ENCODE measurements around the gene DBX2.
"Not testable (repeated sequence)": the region's sequence is repeated elsewhere in the genome, so short reads cannot be mapped to it uniquely, and the experiment has no call there.

Gene DBX2

GRCh38 chr12:44999355-44999754 lies 51.5 kb downstream of the DBX2 start:
- Histone ChIP-seq H3K27ac (ENCODE audit: low read length) (no peak overlapping the region), H2AFZ (ENCODE audit: low read length) (no peak overlapping the region), H3K4me2 (ENCODE audit: low read depth, low read length) (no peak overlapping the region), H3K36me3 (replicated peaks; ENCODE audit: insufficient read depth, low read length) (no peaks in the 10 kb centered on the region), H3K79me2 (ENCODE audit: low read length) (no peaks in the 10 kb centered on the region), H3K4me1 (ENCODE audit: low read length) (no peaks in the 10 kb centered on the region), H3F3A (ENCODE audit: insufficient read depth, low read length) (no peaks in the 10 kb centered on the region), H3K4me3 (ENCODE audit: low read length) (no peak overlapping the region), H3K27me3 (replicated peaks; ENCODE audit: insufficient read depth, low read length) (no peaks in the 10 kb centered on the region), H3K9me2 (replicated peaks; ENCODE audit: insufficient read depth, low read length) (no peaks in the 10 kb centered on the region), H3K9ac (ENCODE audit: low read length) (no peak overlapping the region), H4K20me1 (ENCODE audit: insufficient read depth, low read length) (no peaks in the 10 kb centered on the region), H3K9me3 (replicated peaks; ENCODE audit: insufficient read depth, low read length) (no peaks in the 10 kb centered on the region)
- no peak for TF ChIP-seq CTCF (IDR thresholded peaks at IDR 0.05; ENCODE audit: low read length)
- no peak for TF ChIP-seq EZH2phosphoT487 (IDR thresholded peaks at IDR 0.05; ENCODE audit: low read length)
- no peak for TF ChIP-seq EZH2 (optimal IDR thresholded peaks at IDR 0.05; ENCODE audit: low read depth, low read length)
- no peak for DNase-seq

- no peaks in the 10 kb centered on the region for H3K9me2 ChIP-seq (replicated peaks; ENCODE audit: insufficient read depth, low read length)
- no peaks in the 10 kb centered on the region for H3K4me1 ChIP-seq (ENCODE audit: low read length)
- H3K79me2 ChIP-seq (ENCODE audit: low read length): no peaks in the 10 kb centered on the region
- no peaks in the 10 kb centered on the region for H4K20me1 ChIP-seq (ENCODE audit: insufficient read depth, low read length)
- H2AFZ ChIP-seq (ENCODE audit: low read length): no peak overlapping the region
- no peaks in the 10 kb centered on the region for H3K9me3 ChIP-seq (replicated peaks; ENCODE audit: insufficient read depth, low read length)
- DNase-seq: no peak
- no peaks in the 10 kb centered on the region for H3K27me3 ChIP-seq (replicated peaks; ENCODE audit: insufficient read depth, low read length)
- no peaks in the 10 kb centered on the region for H3K36me3 ChIP-seq (replicated peaks; ENCODE audit: insufficient read depth, low read length)
- no peak overlapping the region for H3K4me3 ChIP-seq (ENCODE audit: low read length)
- H3K4me2 ChIP-seq (ENCODE audit: low read depth, low read length): no peak overlapping the region
- TF ChIP-seq CTCF (IDR thresholded peaks at IDR 0.05; ENCODE audit: low read length) (no peak), EZH2phosphoT487 (IDR thresholded peaks at IDR 0.05; ENCODE audit: low read length) (no peak), EZH2 (optimal IDR thresholded peaks at IDR 0.05; ENCODE audit: low read depth, low read length) (no peak)
- no peak overlapping the region for H3K27ac ChIP-seq (ENCODE audit: low read length)
- H3F3A ChIP-seq (ENCODE audit: insufficient read depth, low read length): no peaks in the 10 kb centered on the region
- H3K9ac ChIP-seq (ENCODE audit: low read length): no peak overlapping the region
These were observed 57.7 kb downstream of the DBX2 start for GRCh38 chr12:44993161-44993560.

DNA sequence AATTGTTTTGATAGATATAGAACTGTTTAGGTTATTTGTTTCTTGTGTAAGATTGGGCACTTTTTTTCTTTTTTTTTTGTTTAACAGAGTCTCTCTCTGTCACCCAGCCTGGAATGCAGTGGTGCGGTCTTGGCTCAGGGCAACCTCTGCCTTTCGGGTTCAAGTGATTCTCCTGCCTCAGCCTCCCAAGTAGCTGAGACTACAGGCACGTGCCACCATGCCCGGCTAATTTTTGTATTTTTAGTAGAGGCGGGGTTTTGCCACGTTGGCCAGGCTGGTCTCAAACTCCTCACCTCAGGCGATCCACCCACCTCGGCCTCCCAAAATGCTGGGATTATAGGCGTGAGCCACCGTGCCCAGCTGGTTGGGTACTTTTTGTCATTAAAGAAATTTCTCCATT lies 66.0 kb downstream of the DBX2 start:
- not testable (repeated sequence) for H3K4me2 ChIP-seq (ENCODE audit: low read depth, low read length); H3K27me3 ChIP-seq (replicated peaks; ENCODE audit: insufficient read depth, low read length); H3K9ac ChIP-seq (ENCODE audit: low read length); H3K79me2 ChIP-seq (ENCODE audit: low read length); H3K9me2 ChIP-seq (replicated peaks; ENCODE audit: insufficient read depth, low read length); H3K9me3 ChIP-seq (replicated peaks; ENCODE audit: insufficient read depth, low read length); H3K36me3 ChIP-seq (replicated peaks; ENCODE audit: insufficient read depth, low read length); DNase-seq; H2AFZ ChIP-seq (ENCODE audit: low read length); H3K4me1 ChIP-seq (ENCODE audit: low read length); H3K27ac ChIP-seq (ENCODE audit: low read length); H3K4me3 ChIP-seq (ENCODE audit: low read length); H3F3A ChIP-seq (ENCODE audit: insufficient read depth, low read length); H4K20me1 ChIP-seq (ENCODE audit: insufficient read depth, low read length)

- Histone ChIP-seq H3K4me3 (ENCODE audit: low read length) (no peak overlapping the region), H3K9ac (ENCODE audit: low read length) (no peak overlapping the region), H3K36me3 (replicated peaks; ENCODE audit: insufficient read depth, low read length) (no peaks in the 10 kb centered on the region), H2AFZ (ENCODE audit: low read length) (no peak overlapping the region), H3F3A (ENCODE audit: insufficient read depth, low read length) (no peaks in the 10 kb centered on the region), H3K9me2 (replicated peaks; ENCODE audit: insufficient read depth, low read length) (no peaks in the 10 kb centered on the region), H3K27ac (ENCODE audit: low read length) (no peak overlapping the region), H3K4me2 (ENCODE audit: low read depth, low read length) (no peak overlapping the region), H3K4me1 (ENCODE audit: low read length) (no peaks in the 10 kb centered on the region), H3K27me3 (replicated peaks; ENCODE audit: insufficient read depth, low read length) (no peaks in the 10 kb centered on the region), H3K9me3 (replicated peaks; ENCODE audit: insufficient read depth, low read length) (no peaks in the 10 kb centered on the region), H4K20me1 (ENCODE audit: insufficient read depth, low read length) (no peaks in the 10 kb centered on the region), H3K79me2 (ENCODE audit: low read length) (no peaks in the 10 kb centered on the region)
- TF ChIP-seq EZH2 (optimal IDR thresholded peaks at IDR 0.05; ENCODE audit: low read depth, low read length) (no peak), CTCF (IDR thresholded peaks at IDR 0.05; ENCODE audit: low read length) (no peak), EZH2phosphoT487 (IDR thresholded peaks at IDR 0.05; ENCODE audit: low read length) (no peak)
- DNase-seq: no peak
These were observed 71.0 kb downstream of the DBX2 start for GRCh38 chr12:44979918-44980317.

All from MM.1S (cell line).